GM21529 (cell line): ENCODE data around the gene PRICKLE4.

Experiments
- ATAC-seq: cut with Tn5 transposase; IDR thresholded peaks from one replicate; pipeline ENCODE4 v1.9.1; 2021; ENCODE audit not compliant: unreplicated experiment

The PRICKLE4 gene

DNA sequence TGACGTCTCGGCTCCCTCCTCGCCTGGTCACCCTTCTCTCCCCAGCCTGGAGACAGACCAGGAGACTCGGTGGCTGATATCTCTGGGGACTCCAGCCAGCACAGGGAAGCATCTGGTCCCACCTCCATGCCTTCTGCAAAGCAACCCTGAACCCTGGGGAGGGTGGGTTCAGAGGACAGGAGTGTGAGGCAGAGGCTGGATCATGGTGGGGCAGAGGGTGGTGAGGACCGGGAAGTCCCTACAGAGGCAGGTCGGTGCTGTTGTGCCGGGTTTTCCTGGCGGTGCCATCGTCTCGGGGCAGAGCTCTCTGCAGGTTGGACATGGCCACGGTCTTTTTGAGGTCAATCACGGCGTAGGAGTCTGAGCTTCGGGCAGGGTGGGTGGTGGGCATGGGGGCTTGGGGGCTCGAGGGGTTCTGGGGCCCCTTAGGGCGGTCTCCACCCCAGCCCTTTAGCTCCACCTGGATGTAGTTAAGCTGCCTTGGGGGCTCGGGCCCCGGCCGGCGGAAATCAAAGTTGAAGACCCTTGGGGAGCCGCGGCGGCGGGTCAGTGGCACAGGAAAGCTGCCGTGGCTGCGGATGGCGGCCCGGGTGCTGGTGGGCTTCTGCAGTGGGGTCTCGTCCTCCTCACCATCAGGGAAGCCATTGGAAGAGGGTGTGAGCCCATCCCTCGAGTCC, 10.1 kb upstream of the PRICKLE4 start:
- no peak for ATAC-seq

DNA sequence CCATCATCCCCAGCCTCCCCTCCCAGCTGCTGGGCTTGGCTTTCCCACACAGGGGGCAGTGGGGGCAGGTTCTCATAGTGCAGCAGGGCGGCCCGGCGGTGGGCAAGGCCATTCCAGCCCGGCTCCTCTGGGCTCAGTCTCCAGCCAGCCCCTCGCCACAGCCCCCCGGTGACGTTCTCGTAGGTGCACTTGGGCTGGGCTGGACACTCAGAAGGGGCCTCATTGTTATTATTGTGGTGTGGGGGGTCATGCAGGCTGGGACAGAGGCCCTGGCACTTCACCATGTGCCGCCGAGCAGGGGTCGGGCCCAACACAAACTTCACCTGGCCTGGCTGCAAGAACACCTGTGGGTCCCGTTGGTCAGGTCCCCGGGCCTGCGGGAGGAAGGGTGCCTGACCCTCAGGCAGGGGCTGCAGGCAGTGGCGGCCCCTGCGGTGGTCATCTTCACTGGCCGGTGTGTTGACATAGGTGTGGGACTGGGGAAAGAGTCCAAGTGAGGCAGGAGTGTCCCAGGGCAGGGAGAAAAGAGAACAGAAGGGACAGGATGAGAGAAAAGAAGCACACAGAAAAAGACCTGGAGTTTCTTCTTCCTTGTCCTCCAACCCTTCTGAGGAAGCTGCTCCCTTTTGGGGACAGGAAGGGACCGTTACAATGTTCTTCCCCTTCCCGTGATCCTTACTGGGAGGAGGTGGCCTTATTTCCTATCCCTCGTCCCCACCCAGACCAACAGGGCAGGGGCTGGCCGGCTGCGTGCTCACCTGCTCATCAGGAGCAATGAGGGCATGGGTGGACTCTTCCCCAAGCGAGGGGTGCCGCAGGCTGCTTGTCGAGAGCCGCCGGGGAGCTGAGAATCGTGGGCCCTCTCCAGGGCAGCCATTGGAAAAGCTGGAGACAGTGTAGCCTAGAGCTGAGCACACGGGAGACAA, 9.3 kb upstream of the PRICKLE4 start:
- no peak for ATAC-seq

GRCh38 chr6:41774841-41775240, 5.7 kb upstream of the PRICKLE4 start:
- no peak for ATAC-seq

DNA sequence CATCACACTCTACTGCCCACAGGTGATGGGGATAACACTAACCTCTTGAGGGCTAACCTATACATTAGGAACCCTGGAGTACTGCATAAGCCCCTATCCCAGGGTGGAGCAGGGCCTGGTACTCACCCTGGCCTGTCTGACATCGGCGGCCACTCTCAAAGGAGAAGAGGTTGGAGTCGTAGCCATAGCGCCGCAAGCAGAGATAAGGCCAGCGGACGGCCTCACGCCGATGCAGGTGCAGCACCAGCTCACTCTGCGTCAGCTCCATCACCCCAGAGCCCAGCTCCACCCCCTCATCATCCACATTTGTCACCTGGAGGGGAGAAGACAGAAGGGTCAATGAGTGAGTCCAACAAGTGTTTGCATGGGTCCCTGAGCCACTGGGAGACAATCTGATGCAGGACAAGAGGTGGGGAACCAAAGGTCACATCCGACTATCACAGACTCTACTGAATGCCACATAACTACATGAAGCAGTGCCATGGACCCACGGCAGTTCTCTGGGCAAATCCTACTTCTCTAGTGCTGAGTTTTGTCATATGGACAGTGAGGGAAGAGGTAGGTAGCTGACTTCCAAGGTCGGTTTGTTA, 5.2 kb upstream of the PRICKLE4 start:
- no peak for ATAC-seq

DNA sequence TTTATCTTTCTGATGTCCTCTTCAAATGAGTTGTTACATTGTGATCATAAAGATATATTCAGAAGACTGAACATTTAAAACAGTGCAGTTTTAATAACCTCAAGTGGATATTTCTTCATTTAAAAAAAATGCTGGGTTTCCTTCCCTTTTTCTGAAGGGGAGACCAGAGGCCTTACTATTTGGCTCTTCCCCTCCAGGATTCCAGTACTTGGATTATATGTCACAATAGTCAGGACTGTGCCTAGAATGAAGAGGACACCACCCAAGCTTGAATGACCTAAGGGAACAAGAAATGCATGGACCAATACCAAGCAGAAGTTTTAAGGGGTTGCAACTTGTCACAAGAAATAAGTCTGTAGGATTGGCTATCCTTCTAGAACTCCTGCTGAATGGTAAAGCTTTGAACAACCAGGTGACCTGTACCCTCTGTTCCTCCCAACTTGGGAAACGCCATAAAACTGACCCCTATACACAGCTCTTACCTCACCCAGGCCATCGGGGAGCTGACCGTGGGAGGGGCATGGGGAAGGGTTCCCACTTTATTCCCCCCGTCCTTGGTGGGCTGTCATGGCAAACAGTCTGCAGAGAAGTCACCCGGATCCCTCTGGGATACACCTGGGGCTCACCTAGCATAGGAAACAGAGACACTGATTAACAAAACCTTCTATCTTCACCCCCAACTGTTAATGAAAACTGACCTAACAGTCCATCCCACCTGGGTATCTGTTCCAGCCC, 2.9 kb upstream of the PRICKLE4 start:
- ATAC-seq, result no peak

- ATAC-seq, result no peak
Observed at GRCh38 chr6:41778895-41779294, 1.7 kb upstream of the PRICKLE4 start.

DNA sequence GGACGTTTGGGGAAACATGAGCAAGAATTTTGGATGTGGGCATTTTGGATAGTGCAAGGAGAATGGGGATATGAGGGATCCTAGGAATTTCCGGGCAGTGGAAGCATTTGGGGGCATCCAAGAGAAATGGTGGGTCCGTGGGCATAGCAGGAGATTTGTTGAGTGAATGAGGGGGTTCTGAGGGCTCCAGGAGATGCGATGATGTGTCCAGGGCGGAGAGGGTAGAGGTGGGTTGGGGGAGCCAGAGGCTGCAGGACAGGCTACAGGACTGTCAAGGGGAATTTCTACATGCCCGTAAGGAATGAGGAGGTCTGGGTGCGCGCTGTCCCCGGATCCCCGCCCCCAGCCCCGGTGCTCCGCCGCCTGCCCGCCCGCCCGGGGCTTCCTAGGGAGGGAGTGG, 1.2 kb upstream of the PRICKLE4 start:
- no peak for ATAC-seq

DNA sequence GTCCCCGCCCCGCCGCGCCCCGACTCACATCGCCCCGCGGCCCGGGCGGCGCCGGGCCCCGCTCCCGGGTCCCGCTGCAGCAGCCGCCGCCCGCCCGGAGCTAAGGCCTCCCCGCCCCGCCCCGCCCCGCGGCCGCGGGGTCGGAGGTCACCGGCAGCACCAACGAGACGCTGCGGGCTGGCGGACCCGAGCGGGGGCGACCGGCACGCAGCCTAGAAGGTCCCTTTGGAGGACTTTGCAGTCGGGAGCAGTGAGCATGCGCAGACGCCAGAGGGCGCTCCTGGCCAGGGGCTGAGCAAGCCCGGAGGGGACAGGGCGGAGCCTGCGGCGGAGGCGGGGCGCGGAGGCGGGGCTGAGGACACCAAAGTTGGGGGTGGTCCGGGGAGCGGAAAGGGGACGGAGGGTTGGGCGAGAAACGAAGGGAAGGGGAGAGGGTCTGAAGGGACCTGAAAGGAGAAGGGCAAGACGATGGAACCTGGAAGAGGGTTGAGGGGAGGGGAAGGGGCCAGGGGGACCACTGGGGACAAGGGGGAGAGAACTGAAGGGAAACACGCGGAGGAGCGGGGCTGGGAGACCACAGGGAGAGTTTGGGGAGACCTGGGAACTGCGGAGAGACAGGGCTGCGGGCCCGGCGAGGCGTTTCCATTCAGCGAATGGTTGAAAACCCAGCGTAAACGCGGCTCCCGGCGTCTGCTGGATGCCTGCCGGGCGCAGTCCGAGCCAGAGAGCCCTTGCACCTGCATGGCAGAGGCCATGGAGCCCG, 613 bp upstream of the PRICKLE4 start, which contains the start of gene FRS3:
TSS of gene FRS3 (minus strand) at position 113 of the 763 bp plus-strand sequence. CDS start 2,913 bp downstream, outside the sequence.
- peak; percentile 91 for ATAC-seq

GRCh38 chr6:41781366-41781730, 766 bp downstream of the PRICKLE4 start:
- ATAC-seq, result no peak

DNA sequence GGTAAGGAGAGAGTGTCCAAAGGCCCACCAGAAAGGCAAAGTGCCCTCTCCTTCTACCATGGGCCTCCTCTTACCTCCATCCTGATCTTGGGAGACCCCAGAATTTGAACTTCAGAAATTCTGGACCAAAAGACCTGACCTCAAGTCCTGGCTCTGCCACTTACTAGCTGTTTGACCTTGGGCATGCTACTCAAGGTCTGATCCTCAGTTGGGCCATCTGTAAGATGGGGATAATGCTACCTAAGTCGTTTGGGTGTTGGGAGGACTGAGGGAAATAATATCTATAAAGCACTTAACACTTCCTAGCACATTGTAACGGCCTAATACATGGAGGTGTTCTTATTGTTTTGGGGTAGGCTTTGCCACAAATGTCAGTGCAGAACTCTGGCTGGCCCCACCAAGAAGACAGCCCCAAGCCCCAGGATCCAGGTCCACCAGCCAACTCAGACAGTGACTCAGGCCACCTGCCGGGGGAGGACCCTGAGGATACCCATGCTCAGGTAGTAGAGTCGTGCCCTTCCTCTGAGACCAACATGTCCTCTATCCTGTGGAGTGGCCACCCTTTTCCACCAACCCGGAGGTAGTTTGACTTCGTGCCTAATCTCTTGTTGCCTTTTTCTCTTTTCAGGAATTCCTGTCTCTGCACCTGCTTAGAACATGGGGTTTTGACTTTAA, 2.7 kb downstream of the PRICKLE4 start:
- ATAC-seq, result no peak

DNA sequence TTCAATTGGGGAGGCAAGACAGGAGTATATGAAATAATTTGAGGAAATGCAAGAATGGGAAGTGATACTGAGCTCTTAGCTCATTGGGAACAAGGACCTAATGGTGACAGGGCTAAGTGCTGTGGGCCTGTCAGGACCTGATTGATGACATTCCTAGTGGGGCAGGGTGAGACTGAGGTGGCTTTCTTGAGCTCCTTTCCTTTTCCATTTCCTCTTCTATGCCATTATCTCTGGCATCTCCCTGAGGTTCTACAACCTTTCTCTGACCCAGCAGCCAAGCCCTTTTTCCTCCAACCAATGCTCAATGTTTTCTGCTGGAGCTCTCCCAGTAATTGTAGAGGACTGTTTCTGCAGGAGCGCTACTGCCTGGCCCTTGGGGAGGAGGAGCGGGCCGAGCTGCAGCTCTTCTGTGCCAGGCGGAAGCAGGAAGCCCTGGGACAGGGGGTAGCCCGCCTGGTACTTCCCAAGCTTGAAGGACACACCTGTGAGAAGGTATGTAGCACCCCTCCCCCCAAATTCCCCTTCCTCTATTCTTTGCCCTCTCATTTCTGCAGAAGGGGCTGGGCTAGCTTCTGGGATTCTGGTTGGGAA, 4.1 kb downstream of the PRICKLE4 start:
- ATAC-seq, result no peak

DNA sequence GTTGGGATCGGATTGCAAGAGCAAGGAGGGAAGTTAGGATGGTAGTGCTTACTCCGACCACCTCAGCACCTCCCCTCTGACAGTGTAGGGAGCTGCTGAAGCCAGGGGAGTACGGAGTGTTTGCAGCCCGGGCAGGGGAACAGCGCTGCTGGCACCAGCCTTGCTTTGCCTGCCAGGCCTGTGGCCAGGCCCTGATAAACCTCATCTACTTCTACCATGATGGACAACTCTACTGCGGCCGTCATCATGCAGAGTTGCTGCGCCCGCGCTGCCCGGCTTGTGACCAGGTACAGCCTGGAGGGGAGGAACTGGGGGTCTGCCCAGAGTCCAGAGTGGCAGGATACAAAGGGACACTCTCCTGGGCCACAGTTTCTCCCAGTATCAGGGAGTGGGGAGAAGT, 4.7 kb downstream of the PRICKLE4 start:
- ATAC-seq, result no peak

DNA sequence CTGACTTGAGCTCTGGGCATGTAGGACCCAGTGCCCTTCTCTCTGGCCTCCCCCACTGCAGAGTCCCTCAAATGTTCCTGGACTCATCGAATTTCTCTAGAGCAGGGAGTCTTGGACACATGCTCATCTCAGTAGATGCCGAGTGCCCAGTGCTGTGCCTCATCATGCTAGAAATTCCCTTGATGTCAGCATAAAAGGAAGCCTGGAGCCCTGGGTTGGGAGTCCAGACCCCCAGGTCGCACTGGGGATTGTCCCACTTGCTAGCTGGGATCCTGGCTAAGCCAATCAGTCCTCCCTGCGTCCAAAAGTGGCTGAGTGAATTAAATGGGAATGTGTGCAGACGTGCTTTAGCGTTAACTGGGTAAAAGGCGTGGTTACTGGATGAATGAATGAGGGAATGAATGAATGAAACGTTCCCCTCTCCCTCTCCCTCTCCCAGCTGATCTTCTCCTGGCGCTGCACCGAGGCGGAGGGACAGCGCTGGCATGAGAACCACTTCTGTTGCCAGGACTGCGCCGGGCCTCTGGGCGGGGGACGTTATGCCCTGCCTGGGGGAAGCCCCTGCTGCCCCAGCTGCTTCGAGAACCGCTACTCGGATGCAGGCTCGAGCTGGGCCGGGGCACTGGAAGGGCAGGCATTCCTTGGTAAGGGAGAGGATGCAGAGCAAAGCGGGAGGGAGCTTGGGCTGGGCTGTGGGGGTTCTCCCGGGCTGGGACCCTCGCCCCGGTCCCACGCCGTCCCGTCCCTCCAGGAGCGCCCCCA, 5.3 kb downstream of the PRICKLE4 start:
- ATAC-seq, result no peak

- peak; percentile 51 for ATAC-seq
Observed at GRCh38 chr6:41786451-41787218, 6.1 kb downstream of the PRICKLE4 start.

DNA sequence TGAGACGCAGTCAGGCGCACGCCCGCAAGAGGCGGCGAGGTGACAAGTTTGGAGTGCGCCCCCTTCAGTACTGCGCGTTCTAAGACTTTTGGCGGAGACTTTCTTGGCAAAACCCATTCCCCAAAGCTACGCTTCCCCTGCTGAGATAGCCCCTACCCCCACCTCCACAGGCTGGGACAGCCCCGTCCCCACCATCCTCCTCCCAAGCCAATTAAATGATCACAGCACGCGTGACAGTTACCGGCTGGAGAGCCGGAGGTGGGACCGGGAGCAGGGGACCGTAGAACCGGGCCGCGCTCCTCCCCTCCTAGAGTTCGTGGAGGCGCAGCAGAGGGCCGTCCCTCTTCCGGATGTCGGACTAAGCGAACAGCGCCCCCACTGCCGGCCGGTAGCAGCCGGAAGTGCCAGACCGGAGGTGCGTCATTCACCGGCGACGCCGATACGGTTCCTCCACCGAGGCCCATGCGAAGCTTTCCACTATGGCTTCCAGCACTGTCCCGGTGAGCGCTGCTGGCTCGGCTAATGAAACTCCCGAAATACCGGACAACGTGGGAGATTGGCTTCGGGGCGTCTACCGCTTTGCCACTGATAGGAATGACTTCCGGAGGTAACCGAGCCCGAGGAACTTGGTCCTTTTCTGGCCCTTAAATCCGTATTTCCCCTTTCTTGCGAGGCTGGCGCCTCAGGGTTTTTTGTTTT, 6.8 kb downstream of the PRICKLE4 start, which contains the start of gene TOMM6:
TSS of gene TOMM6 (plus strand) at position 476 of the 699 bp plus-strand sequence. CDS start at position 480, 4 bp downstream.
- peak; percentile 82 for ATAC-seq

DNA sequence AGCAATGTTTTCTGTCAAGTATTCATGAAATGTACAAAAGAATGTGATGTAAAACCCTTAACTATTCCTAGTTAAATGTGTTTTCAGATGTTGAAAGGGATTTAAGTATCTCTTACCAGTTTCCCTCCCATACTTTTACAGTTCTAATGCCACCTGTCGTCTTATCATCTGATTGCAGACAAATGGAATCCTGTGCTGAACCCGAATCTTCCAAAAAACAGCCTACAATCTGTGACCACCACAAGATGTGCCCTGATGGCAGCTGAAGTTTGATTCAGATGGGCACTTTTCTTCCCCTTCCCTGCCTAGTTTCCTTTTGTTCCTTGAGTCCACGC, 8.8 kb downstream of the PRICKLE4 start:
- no peak for ATAC-seq

DNA sequence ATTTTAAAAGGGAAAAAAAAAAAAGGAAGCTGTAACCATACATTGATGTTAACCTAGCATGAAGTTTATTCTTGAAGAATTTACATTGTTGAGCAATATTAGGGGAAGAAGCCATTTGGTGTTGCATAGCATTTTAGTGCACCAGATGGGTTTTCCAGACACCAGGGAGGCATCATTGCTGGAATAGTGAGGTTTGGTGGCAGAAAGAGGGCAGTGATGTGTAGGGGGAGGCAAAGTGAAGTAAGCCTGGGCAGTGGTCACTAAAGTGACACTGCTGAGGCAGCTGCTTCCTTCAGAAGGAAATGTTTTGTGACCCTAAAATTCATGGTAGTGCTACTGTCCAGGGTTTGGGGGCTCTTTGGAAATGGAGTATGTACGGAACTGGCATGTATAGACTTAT, 9.5 kb downstream of the PRICKLE4 start:
- ATAC-seq, result no peak
